RCC 7860 (cell line): ENCODE results near the gene EXOSC6.
A peak's percentile ranks its signal among the peaks of the same experiment; 100 is the strongest.
"Not testable (repeated sequence)": the region's sequence is repeated elsewhere in the genome, so short reads cannot be mapped to it uniquely, and the experiment has no call there.

ENCODE experiments used
- DNase-seq: peaks from one replicate; pipeline ENCODE4 v3.0.0-alpha.2; 2015; ENCODE audit warnings: low spot score
- FAIRE-seq: peaks from 2 replicates; lab custom pipeline; 2012; peaks lifted over from hg19 to GRCh38; lab: Jason Lieb, UNC

The EXOSC6 gene

GRCh38 chr16:70255574-70255973 lies 3.8 kb upstream of the EXOSC6 start:
- FAIRE-seq: no peak
- DNase-seq: no peak

DNA sequence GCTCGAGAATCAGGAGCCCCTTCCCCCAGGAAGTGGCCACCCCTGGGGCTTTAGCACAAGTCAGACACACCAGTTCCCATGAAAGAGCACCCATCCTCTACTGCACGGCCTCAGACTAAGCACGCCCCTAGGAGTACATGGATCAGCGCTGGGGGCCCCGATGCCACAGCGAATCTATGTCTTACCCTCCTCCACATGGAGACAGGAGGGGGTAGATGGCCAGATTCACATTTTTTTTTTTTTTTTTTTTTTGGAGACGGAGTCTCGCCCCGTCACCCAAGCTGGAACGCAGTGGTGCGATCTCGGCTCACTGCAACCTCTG lies 3.2 kb upstream of the EXOSC6 start:
- FAIRE-seq: no peak
- DNase-seq: no peak

DNA sequence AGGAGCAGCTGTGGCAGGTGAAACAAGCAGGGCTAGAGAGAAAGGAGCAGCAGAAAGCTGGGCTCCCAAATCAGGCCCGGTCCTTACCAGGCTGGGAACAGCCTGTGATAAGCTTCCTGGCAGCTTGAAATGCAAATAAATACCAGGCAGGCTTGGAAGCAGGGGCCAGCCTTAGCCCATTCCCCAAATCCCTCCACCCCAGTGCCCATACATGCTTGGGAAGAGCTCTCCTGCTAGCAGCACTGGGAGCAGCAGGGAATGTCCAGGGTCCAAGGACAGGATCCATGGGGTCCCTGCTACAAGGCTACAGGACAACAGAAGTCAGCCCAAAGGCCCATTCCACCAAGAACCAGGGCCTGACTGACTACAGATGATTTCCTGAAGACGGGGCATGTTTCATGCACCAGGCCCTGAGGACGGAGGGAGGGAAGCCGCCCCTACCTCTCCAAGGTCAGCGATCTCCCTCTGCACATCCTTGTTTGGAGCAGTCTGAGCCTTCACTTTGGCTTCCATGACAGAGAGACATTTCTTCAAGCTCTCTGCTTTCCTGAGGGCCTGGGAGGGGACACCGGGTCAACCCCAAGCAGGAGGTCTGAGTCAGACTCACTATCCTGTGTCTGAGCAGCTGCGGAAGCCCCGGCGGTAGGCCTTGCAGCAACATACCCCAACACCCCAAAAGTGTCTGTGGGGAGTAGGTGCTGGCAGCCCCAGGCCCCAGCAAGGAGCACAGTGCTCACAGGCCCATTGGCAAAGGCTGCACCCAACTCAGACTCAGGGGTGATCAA lies 2.6 kb upstream of the EXOSC6 start:
- FAIRE-seq (no peak), DNase-seq (no peak)

DNA sequence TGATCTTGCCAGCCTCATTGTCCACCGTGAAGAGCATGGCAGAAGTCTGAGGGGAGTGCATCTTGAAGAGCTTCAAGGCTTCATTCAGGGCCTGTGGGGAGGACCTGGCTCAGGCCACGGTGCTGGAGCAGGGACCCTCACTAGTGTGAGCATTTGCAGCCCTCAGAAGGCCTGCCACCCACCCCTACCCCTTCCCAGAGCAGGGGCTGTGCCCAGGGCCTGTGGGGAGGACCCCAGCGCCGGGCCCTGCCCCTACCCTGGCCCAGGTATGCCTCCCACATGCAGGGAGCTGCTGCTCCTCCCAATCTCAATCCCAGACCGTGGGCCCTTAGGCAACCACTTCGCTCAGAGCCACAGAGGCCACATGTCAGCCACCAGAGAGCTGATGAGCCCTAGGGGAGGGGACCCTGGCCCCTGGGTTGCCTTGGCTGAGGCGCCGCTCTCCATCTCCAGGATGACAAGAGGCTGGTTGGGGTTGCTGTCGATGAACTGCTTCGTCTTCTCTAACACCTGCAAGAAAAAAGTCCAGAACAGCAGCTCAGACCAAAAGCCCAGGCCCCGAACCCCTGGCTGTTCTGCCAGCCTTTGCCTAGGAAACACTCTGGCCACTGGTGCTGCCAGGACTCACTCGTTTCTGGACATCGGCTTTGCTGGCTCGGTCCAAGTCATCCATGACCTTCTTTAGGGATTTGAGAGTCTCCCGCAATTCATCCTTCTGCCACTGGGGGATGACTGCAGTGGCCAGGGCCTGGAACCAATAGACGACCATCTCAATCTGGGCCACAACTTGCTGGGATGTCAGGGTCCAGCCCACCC lies 1.8 kb upstream of the EXOSC6 start:
- DNase-seq (peak; percentile 14), FAIRE-seq (no peak)

GRCh38 chr16:70252355-70252988 lies 732 bp upstream of the EXOSC6 start:
- DNase-seq (no peak), FAIRE-seq (no peak)

GRCh38 chr16:70250748-70251628 lies 752 bp downstream of the EXOSC6 start:
- FAIRE-seq (no peak), DNase-seq (peak; percentile 11)

- DNase-seq, FAIRE-seq: not testable (repeated sequence)
Measured at GRCh38 chr16:70249697-70250096, 2.0 kb downstream of the EXOSC6 start.

GRCh38 chr16:70238773-70239172 lies 13.0 kb downstream of the EXOSC6 start:
- FAIRE-seq, DNase-seq: not testable (repeated sequence)

- FAIRE-seq, DNase-seq: not testable (repeated sequence)
Measured at GRCh38 chr16:70231831-70232230, 19.9 kb downstream of the EXOSC6 start.

DNA sequence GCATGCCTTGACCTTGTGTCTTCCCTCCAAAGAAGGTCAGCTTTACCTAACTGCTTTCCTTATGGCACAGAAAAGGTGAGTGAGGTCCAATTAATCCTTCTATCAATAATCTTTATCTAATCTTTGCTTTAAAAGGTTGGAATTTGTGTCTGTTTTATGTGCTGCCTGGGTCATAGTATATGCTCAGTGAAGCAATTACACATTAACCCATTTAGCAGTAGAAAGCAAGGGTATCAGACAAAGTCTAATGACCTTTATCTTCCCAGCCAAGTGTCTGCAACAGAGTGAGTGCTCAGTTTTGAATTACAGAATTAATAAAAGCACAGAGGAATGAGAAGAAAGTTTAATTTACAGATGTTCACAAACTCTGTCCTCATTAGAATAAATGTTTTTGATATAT lies 25.7 kb downstream of the EXOSC6 start:
- not testable (repeated sequence) for FAIRE-seq, DNase-seq

- FAIRE-seq, DNase-seq: not testable (repeated sequence)
Measured at GRCh38 chr16:70225430-70225829, 26.3 kb downstream of the EXOSC6 start.

DNA sequence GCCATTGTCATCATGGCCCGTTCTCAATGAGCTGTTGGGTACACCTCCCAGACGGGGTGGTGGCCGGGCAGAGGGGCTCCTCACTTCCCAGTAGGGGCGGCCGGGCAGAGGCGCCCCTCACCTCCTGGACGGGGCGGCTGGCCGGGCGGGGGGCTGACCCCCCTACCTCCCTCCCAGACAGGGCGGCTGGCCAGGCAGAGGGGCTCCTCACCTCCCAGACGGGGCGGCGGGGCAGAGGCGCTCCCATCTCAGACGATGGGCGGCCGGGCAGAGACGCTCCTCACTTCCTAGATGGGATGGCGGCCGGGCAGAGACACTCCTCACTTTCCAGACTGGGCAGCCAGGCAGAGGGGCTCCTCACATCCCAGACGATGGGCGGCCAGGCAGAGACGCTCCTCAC lies 27.1 kb downstream of the EXOSC6 start:
- FAIRE-seq, DNase-seq: not testable (repeated sequence)

DNA sequence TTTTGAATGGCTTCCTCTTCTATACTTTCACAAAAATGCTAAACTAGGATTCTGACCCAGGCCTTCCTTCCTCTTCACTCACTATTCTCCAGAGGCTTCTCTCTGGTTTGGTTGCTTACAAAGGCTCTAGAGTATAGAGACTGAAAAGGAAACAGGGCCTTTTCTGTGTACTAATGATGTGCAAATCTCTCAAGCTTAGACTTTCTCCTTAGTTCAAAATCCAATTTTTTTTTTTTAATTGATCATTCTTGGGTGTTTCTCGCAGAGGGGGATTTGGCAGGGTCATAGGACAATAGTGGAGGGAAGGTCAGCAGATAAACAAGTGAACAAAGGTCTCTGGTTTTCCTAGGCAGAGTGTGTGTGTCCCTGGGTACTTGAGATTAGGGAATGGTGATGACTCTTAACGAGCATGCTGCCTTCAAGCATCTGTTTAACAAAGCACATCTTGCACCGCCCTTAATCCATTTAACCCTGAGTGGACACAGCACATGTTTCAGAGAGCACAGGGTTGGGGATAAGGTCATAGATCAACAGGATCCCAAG lies 27.7 kb downstream of the EXOSC6 start:
- not testable (repeated sequence) for DNase-seq, FAIRE-seq

GRCh38 chr16:70223216-70223615 lies 28.5 kb downstream of the EXOSC6 start:
- not testable (repeated sequence) for FAIRE-seq, DNase-seq

- not testable (repeated sequence) for DNase-seq, FAIRE-seq
Measured at GRCh38 chr16:70222574-70222973, 29.2 kb downstream of the EXOSC6 start.

DNA sequence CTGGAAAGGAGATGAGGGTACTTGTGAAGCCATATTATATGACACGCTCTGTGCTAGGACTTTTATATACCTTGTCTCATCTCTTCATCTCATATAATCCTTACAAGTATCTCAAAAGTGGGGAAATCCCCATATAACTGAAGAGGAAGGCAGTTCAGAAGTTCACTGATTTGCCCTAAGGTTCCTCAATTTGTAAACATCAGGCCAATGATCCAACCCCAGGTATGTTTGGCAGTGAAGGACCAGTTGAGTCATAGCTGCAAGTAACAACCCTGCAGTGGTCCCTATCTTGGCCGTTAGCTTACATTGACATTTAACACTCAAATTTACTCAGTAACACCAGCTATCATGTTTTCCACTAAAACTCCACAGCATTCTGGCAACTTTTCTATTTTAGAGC lies 33.2 kb downstream of the EXOSC6 start:
- FAIRE-seq, DNase-seq: not testable (repeated sequence)

- FAIRE-seq: not testable (repeated sequence)
Measured at GRCh38 chr16:70206382-70206781, 45.4 kb downstream of the EXOSC6 start.

DNA sequence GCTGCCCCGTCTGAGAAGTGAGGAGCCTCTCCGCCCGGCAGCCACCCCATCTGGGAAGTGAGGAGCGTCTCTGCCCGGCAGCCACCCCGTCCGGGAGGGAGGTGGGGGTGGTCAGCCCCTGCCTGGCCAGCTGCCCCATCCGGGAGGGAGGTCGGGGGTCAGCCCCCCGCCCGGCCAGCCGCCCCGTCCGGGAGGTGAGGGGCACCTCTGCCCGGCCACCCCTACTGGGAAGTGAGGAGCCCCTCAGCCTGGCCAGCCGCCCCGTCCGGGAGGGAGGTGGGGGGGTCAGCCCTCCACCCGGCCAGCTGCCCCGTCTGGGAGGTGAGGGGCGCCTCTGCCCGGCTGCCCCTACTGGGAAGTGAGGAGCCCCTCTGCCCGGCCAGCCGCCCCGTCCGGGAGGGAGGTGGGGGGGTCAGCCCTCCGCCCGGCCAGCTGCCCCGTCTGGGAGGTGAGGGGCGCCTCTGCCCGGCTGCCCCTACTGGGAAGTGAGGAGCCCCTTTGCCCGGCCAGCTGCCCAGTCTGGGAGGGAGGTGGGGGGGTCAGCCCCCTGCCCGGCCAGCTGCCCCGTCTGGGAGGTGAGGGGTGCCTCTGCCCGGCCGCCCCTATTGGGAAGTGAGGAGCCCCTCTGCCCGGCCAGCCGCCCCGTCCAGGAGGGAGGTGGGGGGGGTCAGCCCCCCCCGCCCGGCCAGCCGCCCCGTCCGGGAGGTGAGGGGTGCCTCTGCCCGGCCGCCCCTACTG lies 46.9 kb downstream of the EXOSC6 start:
- not testable (repeated sequence) for FAIRE-seq, DNase-seq

More at GRCh38 chr16:70206382-70206781, 45.4 kb downstream of the EXOSC6 start:
- DNase-seq: not testable (repeated sequence)

GRCh38 chr16:70204010-70204409 lies 47.7 kb downstream of the EXOSC6 start:
- not testable (repeated sequence) for FAIRE-seq, DNase-seq
